HL-60 (cell line): ENCODE results near the gene SH3RF3.

Experiments used
- DNase-seq, 2 experiments: peaks; one replicate each; pipeline ENCODE4 v3.0.0-alpha.2; 2010 to 2020; ENCODE audit warnings: low read depth in 1 of 2, low spot score in 1 of 2
- H3K27ac ChIP-seq: fragments of 250-450 bp; sonication (Bioruptor Pico); replicated peaks from 2 replicates; pipeline ENCODE4 v1.5.1; 2020; ENCODE audit warnings: mild to moderate bottlenecking, moderate library complexity
- H3K27me3 ChIP-seq: fragments of 250-450 bp; sonication (Bioruptor Pico); 2 replicates; pipeline ENCODE4 v1.5.1; 2021; ENCODE audit warnings: mild to moderate bottlenecking, moderate library complexity; ENCODE audit not compliant: insufficient read depth, poor library complexity, severe bottlenecking
- H3K4me3 ChIP-seq: replicated peaks from 2 replicates; pipeline ENCODE4 v1.5.1; 2011; ENCODE audit warnings: mild to moderate bottlenecking, control low read depth, low read length; ENCODE audit not compliant: insufficient read depth
- CTCF ChIP-seq: IDR thresholded peaks from one replicate; pipeline ENCODE4 v1.5.1; 2011; ENCODE audit warnings: low read length, control low read depth, inconsistent platforms; ENCODE audit not compliant: insufficient read depth
- GABPA ChIP-seq: IDR thresholded peaks from 2 replicates; pipeline ENCODE4 v1.6.1; 2012; ENCODE audit warnings: low read depth
- POLR2AphosphoS5 ChIP-seq: IDR thresholded peaks from 2 replicates; pipeline ENCODE4 v1.6.1; 2012; ENCODE audit warnings: low read depth
- REST ChIP-seq: IDR thresholded peaks from 2 replicates; pipeline ENCODE4 v1.6.1; 2012; ENCODE audit warnings: low read depth; ENCODE audit not compliant: insufficient replicate concordance
- SPI1 ChIP-seq: IDR thresholded peaks from 2 replicates; pipeline ENCODE4 v1.6.1; 2012; ENCODE audit warnings: low read depth, mild to moderate bottlenecking, borderline replicate concordance

The SH3RF3 gene

GRCh38 chr2:109258376-109258775 lies 129.4 kb downstream of the SH3RF3 start:
- H3K27ac ChIP-seq: no peak overlapping the region
- no peaks in the 10 kb centered on the region for H3K27me3 ChIP-seq
- no peak for TF ChIP-seq POLR2AphosphoS5
- no peak for TF ChIP-seq REST
- no peak for TF ChIP-seq GABPA
- no peak for TF ChIP-seq SPI1
- TF ChIP-seq CTCF: no peak

DNA sequence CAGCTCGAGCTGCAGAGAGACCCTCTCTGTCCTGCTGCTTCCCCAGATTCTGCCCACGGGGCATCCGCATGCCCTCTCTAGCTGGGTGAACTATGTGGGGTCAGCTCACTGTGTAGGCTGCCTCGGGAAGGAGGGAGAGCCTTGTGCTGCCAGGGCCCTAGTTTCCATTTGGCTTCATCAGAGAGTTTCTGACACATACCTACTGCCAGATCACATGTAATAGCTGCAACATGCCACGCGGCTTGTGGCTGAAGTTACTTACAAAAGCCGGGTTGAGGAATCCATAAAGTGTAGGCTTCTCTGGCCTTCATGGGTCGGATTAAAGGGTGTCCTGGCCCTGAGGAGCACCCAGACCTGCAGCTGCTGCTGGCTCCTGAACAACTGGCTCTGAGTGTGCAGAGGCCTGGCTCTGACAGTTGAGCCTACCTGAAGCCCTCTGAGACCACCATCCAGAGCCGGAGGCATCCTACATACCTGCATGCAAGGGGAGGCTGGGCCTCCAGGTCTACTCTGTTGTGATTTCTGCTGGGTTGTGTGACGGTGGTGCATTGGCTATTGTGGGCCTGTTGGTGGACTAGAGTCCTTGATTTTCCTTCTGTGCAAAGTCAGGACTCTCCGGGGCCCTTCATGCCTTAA lies 130.0 kb downstream of the SH3RF3 start:
- DNase-seq: no peak
- H3K27ac ChIP-seq: no peak overlapping the region
- no peaks in the 10 kb centered on the region for H3K27me3 ChIP-seq
- H3K4me3 ChIP-seq: no peak overlapping the region
- TF ChIP-seq CTCF (no peak), POLR2AphosphoS5 (no peak), SPI1 (no peak), REST (no peak), GABPA (no peak)

More at GRCh38 chr2:109258376-109258775, 129.4 kb downstream of the SH3RF3 start:
- H3K4me3 ChIP-seq: no peak overlapping the region
- DNase-seq: no peak

- Histone ChIP-seq H3K27ac (no peak overlapping the region), H3K27me3 (no peaks in the 10 kb centered on the region), H3K4me3 (no peak overlapping the region)
- DNase-seq: no peak
- no peak for TF ChIP-seq CTCF
- TF ChIP-seq POLR2AphosphoS5: no peak
- TF ChIP-seq REST: no peak
- TF ChIP-seq SPI1: no peak
- no peak for TF ChIP-seq GABPA
Observed at GRCh38 chr2:109259671-109260070, 130.7 kb downstream of the SH3RF3 start.
